K562 (cell line): ENCODE data around the gene EFHC1. TPM values are rescaled to one million over a fixed set of nuclear protein-coding genes. Genes with fewer than 3 reads are reported as not detected.

Experiments used
- CTBP1 ChIP-seq: fragments of 450-650 bp; IDR thresholded peaks from 2 replicates; pipeline ENCODE4 v1.6.1; 2016; ENCODE audit warnings: borderline replicate concordance
- JUND ChIP-seq, 2 experiments: IDR thresholded peaks; 2 replicates in 1 of 2; 3 replicates in 1 of 2; pipeline ENCODE4 v1.6.1; 2011; ENCODE audit warnings: borderline replicate concordance in 2 of 2, low read depth in 2 of 2, low read length in 2 of 2, improper control_type of control experiment in 1 of 2, missing biosample characterization in 1 of 2, missing genetic modification characterization in 1 of 2, missing genetic modification reagents in 1 of 2
- KAT2B ChIP-seq: IDR thresholded peaks from one replicate; pipeline ENCODE4 v1.6.1; 2012; ENCODE audit warnings: low read depth, mild to moderate bottlenecking, control low read depth, inconsistent platforms, low read length, moderate library complexity
- L3MBTL2 ChIP-seq: fragments of 450-650 bp; IDR thresholded peaks from 2 replicates; pipeline ENCODE4 v1.6.1; 2016; ENCODE audit warnings: mild to moderate bottlenecking, moderate library complexity
- NFXL1 ChIP-seq: fragments of 450-650 bp; formaldehyde crosslinking; IDR thresholded peaks from 2 replicates; pipeline ENCODE4 v1.4.0; 2021; ENCODE audit warnings: mild to moderate bottlenecking
- PCBP1 ChIP-seq: fragments of 200-400 bp; formaldehyde crosslinking; IDR thresholded peaks from 2 replicates; pipeline ENCODE4 v1.6.1; 2018; ENCODE audit warnings: mild to moderate bottlenecking, low read depth, low read length; ENCODE audit not compliant: poor library complexity, severe bottlenecking
- RAD51 ChIP-seq: fragments of 450-650 bp; IDR thresholded peaks from 2 replicates; pipeline ENCODE4 v1.7.1; 2016; ENCODE audit warnings: low read depth, mild to moderate bottlenecking, borderline replicate concordance
- RBM17 ChIP-seq: fragments of 200-400 bp; formaldehyde crosslinking; IDR thresholded peaks from 2 replicates; pipeline ENCODE4 v1.6.1; 2017; ENCODE audit warnings: low read depth, mild to moderate bottlenecking, low read length, borderline replicate concordance
- RNF219 ChIP-seq: fragments of 250-450 bp; sonication (Bioruptor Pico); IDR thresholded peaks from 2 replicates; pipeline ENCODE4 v1.5.0; 2022; ENCODE audit warnings: mild to moderate bottlenecking
- SAP30 ChIP-seq: fragments of 200-600 bp; sonication (generic); IDR thresholded peaks from 2 replicates; pipeline ENCODE4 v1.6.1; 2012; ENCODE audit warnings: borderline replicate concordance, low read depth, mild to moderate bottlenecking, moderate library complexity, low read length, control low read depth, inconsistent platforms; ENCODE audit not compliant: insufficient read depth, poor library complexity, severe bottlenecking
- SP1 ChIP-seq: sonication (generic); formaldehyde crosslinking; IDR thresholded peaks from 2 replicates; pipeline ENCODE4 v1.8.1; 2022; ENCODE audit warnings: mild to moderate bottlenecking, missing genetic modification reagents
- SREBF1 ChIP-seq: fragments of 150-350 bp; IDR thresholded peaks from 2 replicates; pipeline ENCODE4 v1.6.1; 2014; ENCODE audit warnings: antibody characterized with exemption, low read depth, low read length, borderline replicate concordance
- ZFP1 ChIP-seq: fragments of 450-650 bp; formaldehyde crosslinking; IDR thresholded peaks from 2 replicates; pipeline ENCODE4 v1.4.0; 2020; ENCODE audit warnings: mild to moderate bottlenecking, mixed read lengths
- ZFX ChIP-seq: sonication (generic); formaldehyde crosslinking; IDR thresholded peaks from 2 replicates; pipeline ENCODE4 v1.8.0; 2022; ENCODE audit warnings: mild to moderate bottlenecking, missing genetic modification reagents, moderate library complexity
- ZNF124 ChIP-seq: sonication (generic); formaldehyde crosslinking; IDR thresholded peaks from 2 replicates; pipeline ENCODE4 v1.8.1; 2022; ENCODE audit warnings: missing genetic modification reagents
- ZNF165 ChIP-seq: fragments of 250-450 bp; sonication (Bioruptor Pico); IDR thresholded peaks from 2 replicates; pipeline ENCODE4 v1.4.0; 2020; ENCODE audit warnings: borderline replicate concordance
- ZNF766 ChIP-seq: fragments of 200-800 bp; sonication (Bioruptor generic); conservative IDR thresholded peaks from 2 replicates; pipeline ENCODE4 v1.6.1; 2016; ENCODE audit warnings: missing genetic modification characterization, missing compliant biosample characterization
- polyA plus RNA-seq, 8 experiments: library from polyadenylated mRNA; depleted of rRNA in 4 of 8; stranded (reverse) in 5 of 8; unstranded in 3 of 8; fragments of >200 nt; fragmentation: Nextera tagmentation in 2 of 8; fragmentation: Illumina TruSeq in 1 of 8; extraction: Ambion mirVana in 2 of 8; extraction: Trizol in 1 of 8; gene quantifications; 2 replicates each; pipeline versions ENCODE4 v1.2.1 to v1.2.3, GENCODE V29; 2011 to 2014; ENCODE audit warnings: inconsistent platforms in 1 of 8, missing spikeins in 1 of 8
- total RNA-seq, 7 experiments: library from RNA; depleted of rRNA in 6 of 7; stranded (reverse); fragments of >200 nt in 6 of 7; fragmentation: Illumina TruSeq in 2 of 7; extraction: Trizol in 2 of 7; gene quantifications; 2 replicates each; pipeline versions ENCODE4 v1.2.1 to v1.2.3, GENCODE V29; 2011 to 2021; ENCODE audit warnings: low replicate concordance in 1 of 7
- TF ChIP-seq, protein P1 (sequence below): sonication (generic); formaldehyde crosslinking; IDR thresholded peaks from 2 replicates; pipeline ENCODE4 v1.8.1; 2023; ENCODE audit warnings: mild to moderate bottlenecking, missing genetic modification reagents
- TF ChIP-seq, protein P2 (sequence below): fragments of 250-450 bp; sonication (Bioruptor Pico); IDR thresholded peaks from 2 replicates; pipeline ENCODE4 v1.4.0; 2020; ENCODE audit warnings: mild to moderate bottlenecking

The EFHC1 gene
- total and polyA plus RNA-seq, 9 of the 15 experiments (the other 6 are each of a cell fraction or from before 2014, with no cell fraction given): 9.5 to 31.0 (median 14.9) TPM

- TF ChIP-seq, protein P1, sequence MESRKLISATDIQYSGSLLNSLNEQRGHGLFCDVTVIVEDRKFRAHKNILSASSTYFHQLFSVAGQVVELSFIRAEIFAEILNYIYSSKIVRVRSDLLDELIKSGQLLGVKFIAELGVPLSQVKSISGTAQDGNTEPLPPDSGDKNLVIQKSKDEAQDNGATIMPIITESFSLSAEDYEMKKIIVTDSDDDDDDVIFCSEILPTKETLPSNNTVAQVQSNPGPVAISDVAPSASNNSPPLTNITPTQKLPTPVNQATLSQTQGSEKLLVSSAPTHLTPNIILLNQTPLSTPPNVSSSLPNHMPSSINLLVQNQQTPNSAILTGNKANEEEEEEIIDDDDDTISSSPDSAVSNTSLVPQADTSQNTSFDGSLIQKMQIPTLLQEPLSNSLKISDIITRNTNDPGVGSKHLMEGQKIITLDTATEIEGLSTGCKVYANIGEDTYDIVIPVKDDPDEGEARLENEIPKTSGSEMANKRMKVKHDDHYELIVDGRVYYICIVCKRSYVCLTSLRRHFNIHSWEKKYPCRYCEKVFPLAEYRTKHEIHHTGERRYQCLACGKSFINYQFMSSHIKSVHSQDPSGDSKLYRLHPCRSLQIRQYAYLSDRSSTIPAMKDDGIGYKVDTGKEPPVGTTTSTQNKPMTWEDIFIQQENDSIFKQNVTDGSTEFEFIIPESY (CRISPR knock-in tag): no peak
- peak; percentile 17; the same call in 1 of the 2 replicates for TF ChIP-seq ZNF766 (CRISPR knock-in tag)
- TF ChIP-seq ZFX (CRISPR knock-in tag): 0 out of 2 replicates have a peak, but pooled peaks have one; percentile 59
- TF ChIP-seq ZNF124 (CRISPR knock-in tag): no peak
- 0 out of 2 replicates have a peak, but pooled peaks have one; percentile 28 for TF ChIP-seq SP1 (CRISPR knock-in tag)
- TF ChIP-seq, protein P2, sequence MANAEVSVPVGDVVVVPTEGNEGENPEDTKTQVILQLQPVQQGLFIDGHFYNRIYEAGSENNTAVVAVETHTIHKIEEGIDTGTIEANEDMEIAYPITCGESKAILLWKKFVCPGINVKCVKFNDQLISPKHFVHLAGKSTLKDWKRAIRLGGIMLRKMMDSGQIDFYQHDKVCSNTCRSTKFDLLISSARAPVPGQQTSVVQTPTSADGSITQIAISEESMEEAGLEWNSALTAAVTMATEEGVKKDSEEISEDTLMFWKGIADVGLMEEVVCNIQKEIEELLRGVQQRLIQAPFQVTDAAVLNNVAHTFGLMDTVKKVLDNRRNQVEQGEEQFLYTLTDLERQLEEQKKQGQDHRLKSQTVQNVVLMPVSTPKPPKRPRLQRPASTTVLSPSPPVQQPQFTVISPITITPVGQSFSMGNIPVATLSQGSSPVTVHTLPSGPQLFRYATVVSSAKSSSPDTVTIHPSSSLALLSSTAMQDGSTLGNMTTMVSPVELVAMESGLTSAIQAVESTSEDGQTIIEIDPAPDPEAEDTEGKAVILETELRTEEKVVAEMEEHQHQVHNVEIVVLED (CRISPR knock-in tag): no peak
- TF ChIP-seq JUND (IDR thresholded peaks at IDR 0.05; ENCODE audit: borderline replicate concordance, low read depth, low read length): 0 out of 2 replicates have a peak, but pooled peaks have one; percentile 23
- no peak; the same call in 2 of the 3 replicates for TF ChIP-seq JUND (tag; IDR thresholded peaks at IDR 0.05; ENCODE audit: borderline replicate concordance, low read depth, low read length)
- TF ChIP-seq ZFP1 (CRISPR knock-in tag): no peak
- TF ChIP-seq SAP30: no peak
- TF ChIP-seq L3MBTL2: peak; percentile 36; the same call in 1 of the 2 replicates
- no peak for TF ChIP-seq NFXL1
- TF ChIP-seq CTBP1: peak; percentile 32; the same call in 1 of the 2 replicates
- TF ChIP-seq RNF219 (CRISPR knock-in tag): no peak
- peak; percentile 9; the same call in 1 of the 2 replicates for TF ChIP-seq RAD51
- TF ChIP-seq ZNF165: no peak
- no peak for TF ChIP-seq RBM17
- no peak for TF ChIP-seq SREBF1
- no peak for TF ChIP-seq PCBP1
- TF ChIP-seq KAT2B: no peak
These were observed 93.3 kb downstream of the EFHC1 start (continued) for GRCh38 chr6:52513464-52513863.
